ENCODE results near the gene PRDM10.

The PRDM10 gene

GRCh38 chr11:129978447-129978846, 24.2 kb downstream of the PRDM10 start:
- TF ChIP-seq POLR2AphosphoS5 (IDR thresholded peaks at IDR 0.05; ENCODE audit: low read depth, low read length) (no peak), REST (IDR thresholded peaks at IDR 0.05; ENCODE audit: insufficient read depth in 1 of 2, low read depth in 2 of 2, low read length in 2 of 2) (no peak), FOXP2 (optimal IDR thresholded peaks at IDR 0.05; ENCODE audit: borderline replicate concordance, extremely low read depth, extremely low read length, insufficient read depth) (no peak), TAF1 (IDR thresholded peaks at IDR 0.05; ENCODE audit: borderline replicate concordance, insufficient read depth, low read length) (no peak), SIN3A (IDR thresholded peaks at IDR 0.05; ENCODE audit: borderline replicate concordance, insufficient read depth, low read length) (no peak)

DNA sequence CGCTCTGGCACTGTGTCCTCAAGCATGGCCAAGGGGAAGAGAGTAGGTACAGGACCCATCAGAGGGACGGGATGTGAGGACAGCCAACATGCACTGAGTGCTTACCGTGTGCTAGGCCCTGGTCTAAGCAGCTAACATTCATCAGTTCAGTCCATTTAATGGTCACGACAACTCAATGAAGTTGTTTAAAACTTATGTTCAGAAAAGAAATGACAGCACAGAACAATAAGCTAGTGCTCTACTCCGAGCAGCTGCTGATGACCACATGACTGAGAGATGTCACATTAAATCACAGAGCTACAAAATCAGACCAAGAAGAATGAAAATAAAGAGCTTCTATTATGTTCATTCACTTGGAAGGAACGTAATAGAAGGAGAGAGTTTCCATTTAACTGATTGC, 26.3 kb downstream of the PRDM10 start:
- TF ChIP-seq FOXP2 (optimal IDR thresholded peaks at IDR 0.05; ENCODE audit: borderline replicate concordance, extremely low read depth, extremely low read length, insufficient read depth) (no peak), POLR2AphosphoS5 (IDR thresholded peaks at IDR 0.05; ENCODE audit: low read depth, low read length) (no peak), REST (IDR thresholded peaks at IDR 0.05; ENCODE audit: insufficient read depth in 1 of 2, low read depth in 2 of 2, low read length in 2 of 2) (no peak), TAF1 (IDR thresholded peaks at IDR 0.05; ENCODE audit: borderline replicate concordance, insufficient read depth, low read length) (no peak), SIN3A (IDR thresholded peaks at IDR 0.05; ENCODE audit: borderline replicate concordance, insufficient read depth, low read length) (no peak)

DNA sequence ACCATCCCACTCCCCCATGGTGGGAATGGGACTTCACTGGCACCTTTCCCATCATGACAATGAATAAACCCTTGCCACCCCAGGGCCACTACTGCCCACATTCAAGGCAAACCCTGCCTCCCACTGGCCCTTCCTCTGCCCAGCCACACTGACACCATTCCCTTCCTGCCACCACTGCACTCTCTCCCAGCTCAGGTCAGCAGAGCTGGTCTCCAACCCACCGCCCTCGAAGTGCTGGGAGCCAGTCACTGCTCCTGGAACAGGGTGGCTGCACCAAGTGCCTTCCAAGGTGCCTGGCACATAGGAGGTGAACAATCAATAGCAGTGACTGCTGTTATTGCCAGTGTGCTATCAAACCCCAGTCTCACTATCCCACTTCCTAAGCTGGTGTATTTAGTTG, 27.1 kb downstream of the PRDM10 start:
- TF ChIP-seq REST (IDR thresholded peaks at IDR 0.05; ENCODE audit: insufficient read depth in 1 of 2, low read depth in 2 of 2, low read length in 2 of 2), result no peak
- TF ChIP-seq SIN3A (IDR thresholded peaks at IDR 0.05; ENCODE audit: borderline replicate concordance, insufficient read depth, low read length), result no peak
- TF ChIP-seq POLR2AphosphoS5 (IDR thresholded peaks at IDR 0.05; ENCODE audit: low read depth, low read length), result no peak
- TF ChIP-seq FOXP2 (optimal IDR thresholded peaks at IDR 0.05; ENCODE audit: borderline replicate concordance, extremely low read depth, extremely low read length, insufficient read depth), result no peak
- TF ChIP-seq TAF1 (IDR thresholded peaks at IDR 0.05; ENCODE audit: borderline replicate concordance, insufficient read depth, low read length), result no peak

- no peak for TF ChIP-seq REST (IDR thresholded peaks at IDR 0.05; ENCODE audit: insufficient read depth in 1 of 2, low read depth in 2 of 2, low read length in 2 of 2)
- no peak for TF ChIP-seq FOXP2 (optimal IDR thresholded peaks at IDR 0.05; ENCODE audit: borderline replicate concordance, extremely low read depth, extremely low read length, insufficient read depth)
- TF ChIP-seq POLR2AphosphoS5 (IDR thresholded peaks at IDR 0.05; ENCODE audit: low read depth, low read length), result no peak
- no peak for TF ChIP-seq TAF1 (IDR thresholded peaks at IDR 0.05; ENCODE audit: borderline replicate concordance, insufficient read depth, low read length)
- no peak for TF ChIP-seq SIN3A (IDR thresholded peaks at IDR 0.05; ENCODE audit: borderline replicate concordance, insufficient read depth, low read length)
Observed at GRCh38 chr11:129974672-129975071, 28.0 kb downstream of the PRDM10 start.

GRCh38 chr11:129974237-129974636, 28.4 kb downstream of the PRDM10 start:
- TF ChIP-seq FOXP2 (optimal IDR thresholded peaks at IDR 0.05; ENCODE audit: borderline replicate concordance, extremely low read depth, extremely low read length, insufficient read depth) (no peak), TAF1 (IDR thresholded peaks at IDR 0.05; ENCODE audit: borderline replicate concordance, insufficient read depth, low read length) (no peak)
